HL-60 (cell line): ENCODE measurements around the gene C20orf204.

Source experiments
- DNase-seq, 2 experiments: peaks; one replicate each; pipeline ENCODE4 v3.0.0-alpha.2; 2010 to 2020; ENCODE audit warnings: low read depth in 1 of 2, low spot score in 1 of 2
- H3K27ac ChIP-seq: fragments of 250-450 bp; sonication (Bioruptor Pico); replicated peaks from 2 replicates; pipeline ENCODE4 v1.5.1; 2020; ENCODE audit warnings: mild to moderate bottlenecking, moderate library complexity
- H3K27me3 ChIP-seq: fragments of 250-450 bp; sonication (Bioruptor Pico); 2 replicates; pipeline ENCODE4 v1.5.1; 2021; ENCODE audit warnings: mild to moderate bottlenecking, moderate library complexity; ENCODE audit not compliant: insufficient read depth, poor library complexity, severe bottlenecking
- H3K4me3 ChIP-seq: replicated peaks from 2 replicates; pipeline ENCODE4 v1.5.1; 2011; ENCODE audit warnings: mild to moderate bottlenecking, control low read depth, low read length; ENCODE audit not compliant: insufficient read depth
- CTCF ChIP-seq: IDR thresholded peaks from one replicate; pipeline ENCODE4 v1.5.1; 2011; ENCODE audit warnings: low read length, control low read depth, inconsistent platforms; ENCODE audit not compliant: insufficient read depth
- GABPA ChIP-seq: IDR thresholded peaks from 2 replicates; pipeline ENCODE4 v1.6.1; 2012; ENCODE audit warnings: low read depth
- POLR2AphosphoS5 ChIP-seq: IDR thresholded peaks from 2 replicates; pipeline ENCODE4 v1.6.1; 2012; ENCODE audit warnings: low read depth
- REST ChIP-seq: IDR thresholded peaks from 2 replicates; pipeline ENCODE4 v1.6.1; 2012; ENCODE audit warnings: low read depth; ENCODE audit not compliant: insufficient replicate concordance
- SPI1 ChIP-seq: IDR thresholded peaks from 2 replicates; pipeline ENCODE4 v1.6.1; 2012; ENCODE audit warnings: low read depth, mild to moderate bottlenecking, borderline replicate concordance

C20orf204 gene

GRCh38 chr20:64079273-64080012 lies 43.5 kb downstream of the C20orf204 start, which contains the start of gene RGS19:
TSS of gene RGS19 (minus strand) at chr20:64079518. CDS start at chr20:64076886, 2,632 bp downstream.
- Histone ChIP-seq H3K4me3 (peak within 1 kb of the TSS; percentile 83), H3K27me3 (no peaks in the 10 kb centered on the region), H3K27ac (peak within 1 kb of the TSS; percentile 97)
- TF ChIP-seq CTCF (no peak), POLR2AphosphoS5 (no peak), REST (no peak), GABPA (peak; percentile 51; the same call in 1 of the 2 replicates), SPI1 (peak; percentile 99)
- peak; percentile 94 to 97 for DNase-seq

GRCh38 chr20:64080013-64080812 lies 44.2 kb downstream of the C20orf204 start, which contains the start of gene OPRL1:
TSS of gene OPRL1 (plus strand) at chr20:64080082. CDS start at chr20:64092721, 12,639 bp downstream.
- no peak for DNase-seq
- peak within 1 kb of the TSS; percentile 83 for H3K4me3 ChIP-seq
- TF ChIP-seq GABPA (no peak), CTCF (no peak), POLR2AphosphoS5 (no peak; the same call in none of the 2 replicates), REST (no peak), SPI1 (no peak)
- H3K27ac ChIP-seq = peak within 1 kb of the TSS; percentile 97
- H3K27me3 ChIP-seq = no peaks in the 10 kb centered on the region

- Histone ChIP-seq H3K27ac (peak overlapping the region; percentile 95), H3K4me3 (peak overlapping the region; percentile 74), H3K27me3 (no peaks in the 10 kb centered on the region)
- TF ChIP-seq REST = no peak
- TF ChIP-seq GABPA = no peak
- TF ChIP-seq SPI1 = no peak
- no peak for TF ChIP-seq CTCF
- no peak for TF ChIP-seq POLR2AphosphoS5
- no peak for DNase-seq
Measured at GRCh38 chr20:64080813-64081623, 45.0 kb downstream of the C20orf204 start.
